Posterior vena cava (tissue), 2 donors: ENCODE data around the gene MLYCD. TPM values are rescaled to one million over a fixed set of nuclear protein-coding genes. Genes with fewer than 3 reads are reported as not detected.

Experiments
- DNase-seq: peaks from one replicate; pipeline ENCODE4 v3.0.0-alpha.2; 2020; ENCODE audit warnings: low spot score
- intact Hi-C, 2 donors: fragments of 100-400 bp; cut with DNase I; formaldehyde crosslinking; loops; one replicate each; pipeline versions ENCODE4 v1.14.1 to v1.14.2; 2022 to 2023
- total RNA-seq, 2 donors: library from RNA; stranded (reverse); fragmentation: NEBNext Ultra II Directional; extraction: Animal tissue kit (Norgen Biotek cat#: 25700); gene quantifications; one replicate each; pipeline ENCODE4 v1.2.1, GENCODE V29; 2021
- donor health status: DM: yes; HTN: yes; CAD: no.
- donor health status: DM: yes; HTN: yes; CAD: no.

Gene MLYCD
- total RNA-seq, 2 donors from 2014 or later: 5.5 TPM

- intact Hi-C loops: no loop called here
- DNase-seq: no peak
Observed at GRCh38 chr16:83891742-83892141, 7.2 kb upstream of the MLYCD start.

- DNase-seq: no peak
- intact Hi-C loops: no loop called here
Observed at GRCh38 chr16:83895243-83895642, 3.7 kb upstream of the MLYCD start.

- DNase-seq: no peak
Observed at GRCh38 chr16:83895942-83896341, 3.0 kb upstream of the MLYCD start.

GRCh38 chr16:83899272-83899897, 470 bp downstream of the MLYCD start:
- intact Hi-C loops: no loop called here
- peak; percentile 87 for DNase-seq

More at GRCh38 chr16:83895942-83896341, 3.0 kb upstream of the MLYCD start:
- intact Hi-C loops: no loop called here

- DNase-seq: no peak
- intact Hi-C loops: no loop called here
Observed at GRCh38 chr16:83899978-83900377, 1.1 kb downstream of the MLYCD start.

GRCh38 chr16:83900571-83900970, 1.7 kb downstream of the MLYCD start:
- no peak for DNase-seq
- intact Hi-C loops: no loop called here

GRCh38 chr16:83901101-83901500, 2.2 kb downstream of the MLYCD start:
- intact Hi-C loops: no loop called here

GRCh38 chr16:83903751-83904150, 4.8 kb downstream of the MLYCD start:
- DNase-seq: no peak
- intact Hi-C loops: no loop called here

More at GRCh38 chr16:83901101-83901500, 2.2 kb downstream of the MLYCD start:
- no peak for DNase-seq

- no peak for DNase-seq
- intact Hi-C loops: no loop called here
Observed at GRCh38 chr16:83906683-83907082, 7.8 kb downstream of the MLYCD start.

- DNase-seq: no peak
- intact Hi-C loops: no loop called here
Observed at GRCh38 chr16:83907111-83907510, 8.2 kb downstream of the MLYCD start.

GRCh38 chr16:83907631-83908250, 8.8 kb downstream of the MLYCD start:
- intact Hi-C loops: no loop called here

GRCh38 chr16:83908798-83909197, 9.9 kb downstream of the MLYCD start:
- intact Hi-C loops: no loop called here
- peak; percentile 55 for DNase-seq

More at GRCh38 chr16:83907631-83908250, 8.8 kb downstream of the MLYCD start:
- no peak for DNase-seq

GRCh38 chr16:83911290-83911689, 12.4 kb downstream of the MLYCD start:
- intact Hi-C loops: no loop called here
- DNase-seq: no peak

GRCh38 chr16:83912519-83913244, 13.8 kb downstream of the MLYCD start:
- no peak for DNase-seq
- intact Hi-C loops: no loop called here

- intact Hi-C loops: no loop called here
- DNase-seq: peak; percentile 56
Observed at GRCh38 chr16:83913245-83913633, 14.3 kb downstream of the MLYCD start.

GRCh38 chr16:83914091-83914710, 15.3 kb downstream of the MLYCD start:
- intact Hi-C loops: no loop called here
- DNase-seq: peak; percentile 46

- intact Hi-C loops: no loop called here
- DNase-seq: peak; percentile 72
Observed at GRCh38 chr16:83915081-83915480, 16.2 kb downstream of the MLYCD start.

GRCh38 chr16:83915491-83915890, 16.6 kb downstream of the MLYCD start:
- DNase-seq: peak; percentile 52
- intact Hi-C loops: no loop called here

- intact Hi-C loops: no loop called here
- DNase-seq: peak; percentile 80
Observed at GRCh38 chr16:83917152-83918120, 18.5 kb downstream of the MLYCD start.
